Measurements from ENCODE around the gene RNF186. TPM values are rescaled to one million over a fixed set of nuclear protein-coding genes. Genes with fewer than 3 reads are reported as not detected.

The RNF186 gene
- 0.24 TPM in 1 of 2 replicates, not detected in the other for total RNA-seq
- long read RNA-seq = 0 reads

- no peaks in the 10 kb centered on the region for H3K9me3 Mint-ChIP-seq (ENCODE audit: low read depth)
- peaks cover 22% of the 10 kb centered on the region for H3K4me1 Mint-ChIP-seq (ENCODE audit: low read depth)
- no peak for DNase-seq (ENCODE audit: low spot score, unreplicated experiment)
- no peak within 1 kb of the TSS for H3K27ac Mint-ChIP-seq
- H3K27me3 Mint-ChIP-seq = peaks cover 4% of the 10 kb centered on the region
- no peaks in the 10 kb centered on the region for H3K36me3 Mint-ChIP-seq (ENCODE audit: insufficient read depth)
- H3K4me3 Mint-ChIP-seq (ENCODE audit: low read depth) = no peak within 1 kb of the TSS
- TF ChIP-seq CTCF (IDR thresholded peaks at IDR 0.05; ENCODE audit: unreplicated experiment) = no peak
These were observed at the start of gene RNF186 for GRCh38 chr1:19814681-19815503. TSS of gene RNF186 (minus strand) at chr1:19815283. CDS start at chr1:19815101, 182 bp downstream.

- Mint-ChIP-seq H3K9me3 (ENCODE audit: low read depth) (peaks cover 6% of the 10 kb centered on the region), H3K36me3 (ENCODE audit: insufficient read depth) (no peaks in the 10 kb centered on the region), H3K27ac (no peak overlapping the region), H3K4me3 (ENCODE audit: low read depth) (no peak overlapping the region), H3K4me1 (ENCODE audit: low read depth) (no peaks in the 10 kb centered on the region), H3K27me3 (peaks cover 26% of the 10 kb centered on the region)
- DNase-seq (ENCODE audit: low spot score, unreplicated experiment) = no peak
- TF ChIP-seq CTCF (IDR thresholded peaks at IDR 0.05; ENCODE audit: unreplicated experiment) = no peak
These were observed 49.6 kb upstream of the RNF186 start for GRCh38 chr1:19864570-19865160.

- H3K4me3 Mint-ChIP-seq (ENCODE audit: low read depth) = no peak overlapping the region
- no peak overlapping the region for H3K27ac Mint-ChIP-seq
- H3K4me1 Mint-ChIP-seq (ENCODE audit: low read depth) = no peaks in the 10 kb centered on the region
- H3K9me3 Mint-ChIP-seq (ENCODE audit: low read depth) = peaks cover 6% of the 10 kb centered on the region
- no peak for TF ChIP-seq CTCF (IDR thresholded peaks at IDR 0.05; ENCODE audit: unreplicated experiment)
- no peak for DNase-seq (ENCODE audit: low spot score, unreplicated experiment)
- H3K36me3 Mint-ChIP-seq (ENCODE audit: insufficient read depth) = no peaks in the 10 kb centered on the region
- peaks cover 27% of the 10 kb centered on the region for H3K27me3 Mint-ChIP-seq
These were observed 47.9 kb upstream of the RNF186 start for GRCh38 chr1:19862944-19863343.

- DNase-seq (ENCODE audit: low spot score, unreplicated experiment) = no peak
- peaks cover 27% of the 10 kb centered on the region for H3K27me3 Mint-ChIP-seq
- no peaks in the 10 kb centered on the region for H3K36me3 Mint-ChIP-seq (ENCODE audit: insufficient read depth)
- no peaks in the 10 kb centered on the region for H3K4me1 Mint-ChIP-seq (ENCODE audit: low read depth)
- no peak overlapping the region for H3K4me3 Mint-ChIP-seq (ENCODE audit: low read depth)
- TF ChIP-seq CTCF (IDR thresholded peaks at IDR 0.05; ENCODE audit: unreplicated experiment) = no peak
- peaks cover 6% of the 10 kb centered on the region for H3K9me3 Mint-ChIP-seq (ENCODE audit: low read depth)
- H3K27ac Mint-ChIP-seq = no peak overlapping the region
These were observed 46.9 kb upstream of the RNF186 start for GRCh38 chr1:19861842-19862530.

- H3K27me3 Mint-ChIP-seq = peaks cover 21% of the 10 kb centered on the region
- H3K4me3 Mint-ChIP-seq (ENCODE audit: low read depth) = no peak overlapping the region
- no peaks in the 10 kb centered on the region for H3K36me3 Mint-ChIP-seq (ENCODE audit: insufficient read depth)
- no peak for TF ChIP-seq CTCF (IDR thresholded peaks at IDR 0.05; ENCODE audit: unreplicated experiment)
- peaks cover 6% of the 10 kb centered on the region for H3K9me3 Mint-ChIP-seq (ENCODE audit: low read depth)
- DNase-seq (ENCODE audit: low spot score, unreplicated experiment) = no peak
- H3K27ac Mint-ChIP-seq = no peak overlapping the region
- no peaks in the 10 kb centered on the region for H3K4me1 Mint-ChIP-seq (ENCODE audit: low read depth)
These were observed 46.0 kb upstream of the RNF186 start for GRCh38 chr1:19861034-19861433.

Data from progenitor cell of endocrine pancreas (in vitro differentiated cells).